NCI-H1694 treated with DMSO at 0.1 percent for 48 hours (cell line): ENCODE measurements around the gene PTPDC1.
A peak's percentile ranks its signal among the peaks of the same experiment; 100 is the strongest.

Source experiments
- DNase-seq: peaks from one replicate; lab custom pipeline; 2025; lab: John Stamatoyannopoulos, UW

The PTPDC1 gene, protein sequence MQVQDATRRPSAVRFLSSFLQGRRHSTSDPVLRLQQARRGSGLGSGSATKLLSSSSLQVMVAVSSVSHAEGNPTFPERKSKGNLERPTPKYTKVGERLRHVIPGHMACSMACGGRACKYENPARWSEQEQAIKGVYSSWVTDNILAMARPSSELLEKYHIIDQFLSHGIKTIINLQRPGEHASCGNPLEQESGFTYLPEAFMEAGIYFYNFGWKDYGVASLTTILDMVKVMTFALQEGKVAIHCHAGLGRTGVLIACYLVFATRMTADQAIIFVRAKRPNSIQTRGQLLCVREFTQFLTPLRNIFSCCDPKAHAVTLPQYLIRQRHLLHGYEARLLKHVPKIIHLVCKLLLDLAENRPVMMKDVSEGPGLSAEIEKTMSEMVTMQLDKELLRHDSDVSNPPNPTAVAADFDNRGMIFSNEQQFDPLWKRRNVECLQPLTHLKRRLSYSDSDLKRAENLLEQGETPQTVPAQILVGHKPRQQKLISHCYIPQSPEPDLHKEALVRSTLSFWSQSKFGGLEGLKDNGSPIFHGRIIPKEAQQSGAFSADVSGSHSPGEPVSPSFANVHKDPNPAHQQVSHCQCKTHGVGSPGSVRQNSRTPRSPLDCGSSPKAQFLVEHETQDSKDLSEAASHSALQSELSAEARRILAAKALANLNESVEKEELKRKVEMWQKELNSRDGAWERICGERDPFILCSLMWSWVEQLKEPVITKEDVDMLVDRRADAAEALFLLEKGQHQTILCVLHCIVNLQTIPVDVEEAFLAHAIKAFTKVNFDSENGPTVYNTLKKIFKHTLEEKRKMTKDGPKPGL

DNA sequence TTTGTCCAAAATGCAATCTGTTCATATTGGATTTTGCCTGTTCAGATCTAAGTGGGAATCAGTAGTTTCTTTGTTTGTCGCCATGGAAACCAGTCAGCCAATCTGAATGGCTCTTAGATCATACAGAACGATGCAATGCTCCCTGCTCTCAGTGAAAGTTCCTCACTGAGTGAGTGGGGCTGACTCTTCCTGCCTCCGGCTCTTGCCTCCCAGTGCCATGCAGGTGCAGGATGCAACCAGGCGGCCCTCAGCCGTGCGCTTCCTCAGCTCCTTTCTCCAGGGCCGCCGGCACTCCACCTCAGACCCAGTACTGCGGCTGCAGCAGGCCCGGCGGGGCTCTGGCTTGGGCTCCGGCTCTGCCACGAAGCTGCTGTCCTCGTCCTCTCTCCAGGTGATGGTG lies at the start of gene PTPDC1:
TSS of gene PTPDC1 (plus strand) at position 151 of the 400 bp plus-strand sequence. CDS start at position 218, 67 bp downstream.
- peak; percentile 8 for DNase-seq

DNA sequence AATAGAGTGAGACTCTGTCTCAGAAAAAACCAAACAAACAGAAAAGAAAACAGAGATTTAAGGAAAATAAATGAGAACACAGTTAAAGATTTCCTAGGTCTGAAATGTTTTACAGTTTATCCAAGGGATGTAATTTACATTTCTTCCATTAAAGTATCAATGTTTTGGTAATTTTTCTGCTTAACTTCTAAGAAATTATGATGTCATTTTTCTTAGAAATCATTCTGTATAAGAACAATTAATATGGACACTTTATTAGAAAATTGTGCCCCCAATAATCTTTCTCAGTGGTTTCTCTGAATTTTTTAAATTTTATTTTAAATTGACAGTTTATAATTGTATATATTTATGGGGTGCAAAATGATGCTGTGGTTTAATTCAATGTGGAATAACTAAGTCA lies 49.8 kb upstream of the PTPDC1 start:
- no peak for DNase-seq

DNA sequence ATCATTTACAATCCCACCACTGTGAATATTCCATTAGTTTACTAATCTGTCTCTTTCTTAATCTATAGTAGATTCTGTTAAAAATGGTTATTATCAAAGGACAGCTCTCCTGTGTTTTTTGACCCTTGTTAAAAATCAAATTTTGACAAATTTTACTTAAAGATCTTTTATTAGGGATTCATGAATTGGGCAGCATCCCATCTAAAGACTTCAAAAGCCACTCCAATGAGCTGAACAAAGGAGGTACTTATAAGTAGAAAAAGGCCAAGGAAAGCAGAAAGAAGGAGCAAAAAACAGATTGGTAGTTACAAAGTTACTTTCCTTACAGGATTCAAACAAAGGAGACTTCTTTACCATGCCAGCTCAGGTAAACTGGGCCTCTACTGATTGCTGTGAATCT lies 44.5 kb upstream of the PTPDC1 start:
- no peak for DNase-seq

DNA sequence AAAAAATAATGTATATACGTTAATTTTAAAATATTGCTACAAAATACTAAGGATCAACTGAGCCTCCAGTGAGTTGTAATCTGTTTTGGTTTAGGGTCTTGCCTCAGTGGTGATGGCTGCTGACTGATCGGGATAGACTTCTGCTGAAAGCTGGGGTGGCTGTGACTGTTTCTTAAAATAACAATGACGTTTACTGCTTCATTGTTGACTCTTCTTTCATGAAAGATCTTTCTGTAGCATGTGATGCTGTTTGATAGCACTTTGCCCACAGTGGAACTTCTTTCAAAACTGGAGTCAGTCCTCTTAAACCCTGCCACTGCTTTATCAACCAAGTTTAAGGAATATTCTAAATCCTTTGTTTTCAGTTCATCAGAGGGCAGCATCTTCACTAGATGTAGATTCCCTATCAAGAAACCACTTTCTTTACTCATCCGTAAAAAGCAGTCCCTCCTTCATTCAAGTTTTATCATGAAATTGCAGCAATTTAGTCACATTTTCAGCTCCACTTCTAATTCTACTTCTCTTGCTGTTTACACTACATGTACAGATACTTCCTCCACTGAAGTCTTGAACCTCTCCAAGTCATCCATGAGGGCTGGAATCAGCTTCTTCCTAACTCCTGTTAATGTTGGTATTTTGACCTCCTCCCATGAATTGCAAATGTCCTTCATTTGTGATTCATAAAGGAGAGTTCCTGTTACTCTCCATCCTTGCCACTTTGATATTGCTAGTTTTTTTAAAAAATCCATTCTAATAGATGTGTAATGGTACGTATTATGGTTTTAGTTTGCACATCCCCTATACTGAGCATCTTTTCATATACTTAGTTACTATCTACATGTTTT lies 41.5 kb upstream of the PTPDC1 start:
- no peak for DNase-seq

DNA sequence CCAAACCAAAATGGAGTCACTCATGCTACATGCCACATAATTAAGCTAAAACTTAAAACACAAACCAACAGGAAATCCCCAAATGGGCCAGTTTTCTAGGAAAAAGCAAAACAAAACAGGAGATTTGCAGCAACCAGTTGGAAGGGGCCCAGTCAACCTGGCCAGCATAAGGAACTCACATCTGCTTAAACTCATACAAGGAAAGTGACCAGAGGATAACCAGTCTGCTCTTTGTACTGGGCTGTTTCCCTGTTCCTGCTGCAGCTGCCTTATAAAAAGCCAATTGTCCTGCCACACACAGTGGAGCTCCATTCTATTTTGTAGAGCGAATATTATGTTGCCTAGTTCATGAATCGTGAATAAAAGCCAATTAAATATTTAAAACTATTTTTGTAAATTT lies 29.5 kb upstream of the PTPDC1 start:
- DNase-seq: no peak

DNA sequence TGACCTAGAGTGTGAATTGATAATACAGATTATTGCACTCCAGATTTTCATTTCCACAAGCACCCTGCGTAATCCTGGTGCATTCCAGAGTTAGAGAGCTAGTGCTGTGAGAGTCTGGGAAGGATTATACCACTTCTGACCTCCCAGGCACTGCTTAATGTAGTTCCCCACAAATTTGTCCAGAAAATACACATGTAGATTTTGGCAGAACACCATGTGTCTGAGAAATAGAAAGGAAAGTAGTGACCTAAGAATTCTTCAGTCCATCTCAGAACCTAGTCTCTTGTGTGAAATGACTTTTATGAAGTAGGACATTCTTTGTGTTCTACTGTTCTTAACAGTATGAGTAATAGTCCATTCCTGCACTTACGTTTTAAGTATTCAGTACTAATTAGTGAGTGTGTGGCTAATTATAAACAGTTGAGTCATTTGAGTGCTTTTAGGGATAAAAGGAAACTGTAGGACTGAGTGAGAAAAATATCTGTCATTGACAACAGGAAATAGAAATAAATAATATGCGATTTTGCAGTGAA lies 27.8 kb upstream of the PTPDC1 start:
- no peak for DNase-seq

DNA sequence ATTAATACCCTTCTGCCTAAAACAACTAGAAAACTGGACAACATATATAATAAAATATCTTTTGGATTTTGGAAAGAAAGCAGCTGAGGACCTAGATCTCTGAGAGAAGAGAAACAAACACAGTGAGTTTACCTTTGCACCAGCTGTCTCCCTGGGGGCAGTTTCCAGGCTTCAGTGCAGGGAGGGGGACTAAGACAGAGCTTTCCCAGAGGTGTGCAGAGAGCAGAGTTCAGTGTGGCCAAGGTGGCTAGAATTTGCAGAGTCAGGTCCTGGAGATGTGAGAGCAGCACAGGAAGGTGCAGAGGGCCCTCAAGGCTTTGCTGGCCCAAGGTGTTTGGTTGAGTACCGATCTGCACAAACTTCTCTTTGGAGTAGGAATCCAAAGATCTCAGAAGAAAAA lies 26.3 kb upstream of the PTPDC1 start:
- DNase-seq: no peak

DNA sequence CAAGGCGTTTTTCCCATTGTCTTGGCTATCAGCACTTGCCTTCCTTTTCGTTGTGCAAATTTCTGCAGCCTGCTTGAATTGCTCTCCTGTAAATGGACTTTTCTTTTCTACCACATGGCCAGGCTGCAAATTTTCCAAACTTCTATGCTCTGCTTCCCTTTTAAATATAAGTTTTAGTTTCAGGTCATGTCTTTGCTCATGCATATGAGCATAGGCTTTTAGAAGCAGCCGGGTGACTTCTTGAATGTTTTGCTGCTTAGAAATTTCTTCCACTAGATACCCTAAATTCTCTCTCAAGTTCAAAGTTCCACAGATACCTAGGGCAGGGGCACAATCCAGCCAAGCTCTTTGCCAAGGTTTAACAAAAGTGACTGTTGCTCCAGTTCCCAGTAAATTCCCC lies 22.4 kb upstream of the PTPDC1 start:
- DNase-seq: no peak

DNA sequence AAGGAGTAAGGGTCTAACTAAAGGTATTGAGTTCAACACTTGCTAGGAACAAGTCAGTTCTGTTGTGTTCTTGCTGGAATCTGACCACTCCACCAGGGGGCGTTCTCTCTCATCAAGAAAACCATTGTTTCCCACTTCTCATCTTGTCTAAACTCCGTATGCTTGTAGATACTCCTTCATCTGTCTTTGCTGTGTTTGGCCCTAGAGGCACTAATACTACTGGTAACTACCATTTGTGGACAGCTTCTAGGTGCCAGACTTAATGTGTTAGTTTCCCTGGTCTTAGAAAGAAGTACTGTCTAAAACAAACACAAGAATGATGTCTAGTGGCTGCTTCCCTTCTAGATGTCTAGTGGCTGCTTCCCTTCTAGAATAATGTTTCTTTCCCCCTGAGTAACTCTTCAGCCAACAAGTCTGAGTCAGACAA lies 18.7 kb upstream of the PTPDC1 start:
- DNase-seq: peak; percentile 38

DNA sequence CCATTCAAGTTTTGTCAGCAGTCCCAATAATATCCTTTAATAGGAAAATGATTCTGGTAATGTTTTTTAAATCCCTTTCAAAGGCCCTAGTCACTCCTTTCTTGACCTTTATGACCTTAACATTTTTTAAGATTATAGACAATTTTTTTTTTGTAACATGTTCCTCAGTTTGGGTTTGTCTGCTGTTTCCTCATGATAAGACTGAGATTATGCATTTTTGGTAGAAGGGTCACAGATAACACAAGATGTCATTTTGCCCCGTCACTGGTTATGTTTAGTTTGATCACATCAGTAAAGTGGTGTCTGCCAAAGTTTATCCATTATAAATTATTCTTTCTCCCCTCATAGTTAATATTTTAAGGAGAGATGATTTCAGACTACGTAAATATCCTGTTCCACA lies 16.0 kb upstream of the PTPDC1 start:
- DNase-seq: no peak

DNA sequence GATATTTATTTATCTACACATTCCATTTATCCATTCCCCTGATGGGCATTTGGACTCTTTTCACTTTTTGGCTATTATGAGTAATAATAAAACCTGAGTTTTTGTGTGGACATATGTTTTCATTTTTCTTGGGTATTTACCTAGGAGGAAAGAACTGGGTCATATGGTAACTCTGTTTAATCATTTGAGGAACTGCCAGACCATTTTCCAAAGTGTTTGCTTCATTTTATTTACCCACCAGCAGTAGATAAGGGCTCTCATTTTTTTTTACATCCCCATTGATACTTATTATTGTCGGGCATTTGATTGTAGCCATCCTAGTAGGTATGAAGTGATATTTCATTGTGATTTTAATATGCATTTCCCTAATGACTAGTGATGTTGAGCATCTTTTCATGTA lies 7.7 kb upstream of the PTPDC1 start:
- DNase-seq: no peak

DNA sequence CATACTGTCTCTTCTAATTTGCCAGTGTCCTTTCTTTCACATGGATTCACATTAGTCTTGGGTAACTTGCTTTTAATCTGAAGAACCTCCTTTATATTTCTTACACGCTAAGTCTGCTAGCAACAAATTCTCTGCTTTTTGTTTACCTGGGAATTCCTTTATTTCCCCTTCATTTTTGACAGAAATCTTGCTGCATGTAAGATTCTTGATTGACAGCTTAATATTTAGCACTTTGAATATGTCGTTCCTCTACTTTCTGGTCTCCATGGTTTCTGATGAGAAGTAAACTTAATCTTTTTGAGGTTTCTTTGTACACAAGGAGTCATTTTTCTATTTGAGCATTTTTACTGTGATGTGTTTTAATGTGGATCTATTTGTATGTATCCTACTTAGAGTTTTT lies 6.2 kb upstream of the PTPDC1 start:
- no peak for DNase-seq

DNA sequence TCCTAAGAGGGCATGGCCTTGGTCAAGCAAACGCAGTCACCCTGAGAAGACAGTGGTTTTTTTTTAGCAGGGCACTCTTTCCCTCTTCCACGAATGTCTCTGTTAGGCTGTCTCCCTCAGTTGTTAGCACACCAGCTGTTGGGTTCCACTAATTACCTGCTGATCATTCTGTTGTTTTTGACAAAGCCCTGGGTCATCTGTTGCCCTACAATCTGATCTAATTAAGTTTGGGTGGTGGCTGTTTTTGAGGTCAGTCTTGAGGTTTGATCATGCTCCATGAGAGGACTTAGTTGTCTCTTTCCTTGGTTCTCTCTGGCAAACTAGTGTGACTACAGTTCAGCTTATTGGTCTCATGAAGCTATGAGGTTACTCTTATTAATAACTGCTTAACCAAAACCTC lies 5.0 kb upstream of the PTPDC1 start:
- DNase-seq: peak; percentile 6

DNA sequence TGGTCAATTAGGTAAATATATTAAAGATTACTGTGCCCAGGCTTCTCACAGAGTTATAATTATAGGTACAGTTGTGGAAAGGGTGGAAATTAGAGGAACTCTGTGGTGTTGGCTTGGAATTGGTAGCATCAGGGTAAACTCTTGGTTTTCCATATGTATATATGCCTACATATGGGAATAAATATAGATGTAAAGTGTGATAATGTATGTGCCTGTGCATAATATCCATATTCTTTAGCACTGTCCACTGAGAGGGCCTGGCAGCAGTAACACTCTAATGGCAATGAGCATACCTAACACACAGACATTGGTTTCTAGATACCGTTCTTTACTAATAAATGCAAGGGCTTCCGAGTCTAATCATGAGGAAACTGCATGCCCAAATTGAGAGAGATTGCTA lies 4.0 kb upstream of the PTPDC1 start:
- DNase-seq: no peak

DNA sequence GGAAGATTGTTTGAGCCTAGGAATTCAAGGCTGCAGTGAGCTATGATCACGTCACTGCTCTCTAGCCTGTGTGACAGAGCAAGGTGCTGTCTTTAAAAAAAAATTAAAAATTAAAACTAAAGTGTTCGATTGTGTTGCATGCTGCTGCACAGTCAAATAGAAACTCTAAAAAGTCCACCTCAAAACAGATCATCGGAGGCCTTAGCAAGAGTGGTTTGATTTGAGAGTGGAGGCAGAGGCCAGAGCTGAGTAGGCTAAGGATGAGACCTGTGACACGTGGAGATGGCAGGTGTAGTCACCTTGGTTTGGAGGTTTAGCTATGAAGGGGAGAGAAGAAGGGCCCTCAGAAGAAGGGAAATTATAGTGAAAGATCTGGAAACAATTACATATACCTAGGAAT lies 2.8 kb upstream of the PTPDC1 start:
- no peak for DNase-seq

DNA sequence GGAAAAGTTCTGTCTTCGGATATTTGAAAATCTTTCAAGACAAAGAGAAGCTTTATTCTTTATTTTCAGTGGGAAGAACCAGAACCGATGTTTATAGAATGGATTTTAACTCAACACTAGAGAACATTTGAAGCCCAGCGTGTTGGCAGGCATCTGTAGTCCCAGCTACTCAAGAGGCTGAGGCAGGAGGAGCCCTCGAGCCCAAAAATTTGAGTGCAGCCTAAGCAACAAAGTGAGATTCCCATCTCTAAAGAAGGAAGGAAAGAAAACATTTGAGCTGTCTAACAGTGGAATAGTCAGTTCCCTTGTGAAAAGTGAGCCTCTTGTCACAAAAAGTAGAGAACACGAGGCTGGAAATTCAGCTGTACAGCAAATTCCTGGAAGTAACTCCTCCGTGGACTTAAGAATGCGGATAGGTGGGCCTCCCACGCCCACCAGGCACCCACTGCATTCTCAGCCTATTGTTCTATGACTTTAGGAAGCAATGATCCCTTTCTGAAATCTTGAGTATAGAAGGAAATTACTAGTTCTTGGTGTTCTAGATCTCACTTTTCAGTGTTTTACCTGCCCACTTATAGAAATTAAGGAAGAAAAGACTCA lies 2.3 kb upstream of the PTPDC1 start:
- DNase-seq: no peak

DNA sequence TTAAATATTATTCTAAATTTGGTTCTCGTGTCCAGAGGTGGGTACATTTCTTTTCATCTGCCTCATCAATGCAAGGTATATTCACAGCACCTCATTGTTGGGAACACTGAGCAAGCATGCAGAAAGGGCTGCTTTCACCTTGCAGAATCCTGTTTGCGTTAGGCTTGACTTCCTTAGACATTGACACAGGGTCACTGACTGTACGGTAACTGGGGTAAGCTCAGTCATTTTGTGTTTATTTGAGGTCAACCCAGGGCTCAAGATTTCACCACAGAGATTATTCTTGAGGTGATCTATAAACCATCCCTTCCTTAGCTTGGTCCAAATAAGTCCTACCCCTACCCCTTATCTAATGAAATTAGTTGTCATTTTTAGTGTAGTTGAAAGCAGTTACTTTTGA lies 1.7 kb upstream of the PTPDC1 start:
- no peak for DNase-seq

DNA sequence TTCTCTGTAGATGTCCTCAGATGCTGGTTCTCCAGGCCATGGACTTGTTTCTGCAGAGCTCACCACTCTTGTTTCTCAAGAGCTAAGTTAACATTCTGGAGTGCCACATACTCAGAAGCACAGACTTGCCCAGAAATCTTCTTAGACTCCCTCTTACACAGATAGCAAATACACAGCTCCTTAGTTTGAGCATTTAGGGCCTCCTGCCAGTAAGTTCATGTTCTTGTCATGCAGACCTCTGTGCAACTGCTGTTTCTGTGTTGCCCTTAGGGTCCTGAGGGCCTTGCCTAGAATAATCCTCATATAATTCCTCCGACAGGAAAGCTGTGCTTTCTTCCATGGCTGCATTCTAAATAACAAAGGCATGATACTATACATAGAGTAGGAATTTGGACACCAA lies 1.3 kb upstream of the PTPDC1 start:
- no peak for DNase-seq

DNA sequence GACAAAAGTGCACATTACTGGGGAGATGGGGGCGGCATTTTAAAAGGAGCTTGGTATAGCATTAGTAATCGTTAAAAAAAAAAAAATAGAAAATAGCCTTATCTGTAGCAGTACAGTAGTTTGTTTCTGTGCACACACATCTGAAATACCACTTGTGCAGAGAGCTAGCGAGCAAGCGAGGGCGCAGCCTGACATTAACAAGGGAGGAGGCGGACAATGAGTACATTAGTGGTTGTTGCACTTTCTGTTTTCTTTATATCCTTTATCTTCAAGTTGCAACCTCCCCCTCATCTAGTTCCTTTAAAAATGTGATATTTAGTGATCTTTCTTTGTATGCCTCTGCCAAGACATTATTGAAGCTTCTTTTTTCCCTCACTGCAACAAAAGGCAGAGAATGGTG lies 880 bp upstream of the PTPDC1 start:
- DNase-seq: no peak

DNA sequence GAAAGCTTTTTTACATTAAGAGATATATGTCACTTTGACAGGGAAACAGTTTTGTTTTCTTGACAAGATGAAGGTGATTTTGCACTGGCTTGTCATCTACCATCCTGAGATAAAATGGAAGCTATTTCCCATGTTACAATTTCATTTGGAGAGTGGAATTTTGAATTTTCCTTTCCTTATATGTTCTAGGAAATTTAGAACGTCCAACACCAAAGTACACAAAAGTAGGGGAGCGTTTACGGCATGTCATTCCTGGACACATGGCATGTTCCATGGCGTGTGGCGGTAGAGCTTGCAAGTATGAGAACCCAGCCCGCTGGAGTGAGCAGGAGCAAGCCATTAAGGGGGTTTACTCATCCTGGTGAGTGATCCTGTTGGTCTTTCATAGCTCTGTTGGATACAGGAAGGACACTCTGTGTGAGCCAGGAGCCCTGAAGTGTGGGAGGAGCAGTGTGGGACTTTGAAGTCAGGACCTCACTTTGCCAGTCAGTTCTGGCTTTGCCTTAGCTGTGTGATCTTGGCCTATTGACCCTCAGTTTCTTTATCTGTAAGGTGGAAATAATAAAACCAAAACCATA lies 887 bp downstream of the PTPDC1 start:
- DNase-seq: no peak
